HepG2 (cell line): ENCODE data around the gene CD320. TPM values are rescaled to one million over a fixed set of nuclear protein-coding genes. Genes with fewer than 3 reads are reported as not detected.
A peak's percentile ranks its signal among the peaks of the same experiment; 100 is the strongest.

Experiments
- ATF1 ChIP-seq: IDR thresholded peaks from 2 replicates; pipeline ENCODE4 v1.6.1; 2016; ENCODE audit warnings: mild to moderate bottlenecking, control low read depth
- ATF3 ChIP-seq: sonication (generic); formaldehyde crosslinking; IDR thresholded peaks from 2 replicates; pipeline ENCODE4 v1.4.0; 2020; ENCODE audit warnings: missing genetic modification reagents
- GTF2F1 ChIP-seq: fragments of 150-350 bp; IDR thresholded peaks from 2 replicates; pipeline ENCODE4 v1.6.1; 2014; ENCODE audit warnings: low read length
- HNF4G ChIP-seq, 2 experiments: sonication (generic) in 1 of 2; formaldehyde crosslinking in 1 of 2; IDR thresholded peaks; 2 replicates each; pipeline versions ENCODE4 v1.4.0 to v1.6.1; 2011 to 2020; ENCODE audit warnings: borderline replicate concordance in 2 of 2, low read depth in 2 of 2, mild to moderate bottlenecking in 2 of 2, low read length in 1 of 2, missing genetic modification reagents in 1 of 2, moderate library complexity in 1 of 2
- HNRNPL ChIP-seq: fragments of 200-400 bp; formaldehyde crosslinking; IDR thresholded peaks from 2 replicates; pipeline ENCODE4 v1.6.1; 2017; ENCODE audit warnings: mild to moderate bottlenecking, low read depth, low read length
- MAFG ChIP-seq: sonication (generic); formaldehyde crosslinking; IDR thresholded peaks from 2 replicates; pipeline ENCODE4 v1.5.1; 2020; ENCODE audit warnings: mild to moderate bottlenecking, missing genetic modification reagents
- MEIS2 ChIP-seq: sonication (generic); formaldehyde crosslinking; IDR thresholded peaks from 2 replicates; pipeline ENCODE4 v1.9.0; 2021; ENCODE audit warnings: mild to moderate bottlenecking, missing genetic modification reagents
- MIER3 ChIP-seq: IDR thresholded peaks from 2 replicates; pipeline ENCODE4 v1.6.1; 2016; ENCODE audit warnings: missing compliant biosample characterization, borderline replicate concordance
- MTA3 ChIP-seq: sonication (generic); formaldehyde crosslinking; IDR thresholded peaks from 2 replicates; pipeline ENCODE4 v1.4.0; 2020; ENCODE audit warnings: missing genetic modification reagents
- MXD1 ChIP-seq: sonication (generic); formaldehyde crosslinking; IDR thresholded peaks from 2 replicates; pipeline ENCODE4 v1.4.0; 2020; ENCODE audit warnings: mild to moderate bottlenecking, missing genetic modification reagents
- NKX3-1 ChIP-seq: sonication (generic); formaldehyde crosslinking; IDR thresholded peaks from 2 replicates; pipeline ENCODE4 v1.5.0; 2020; ENCODE audit warnings: missing genetic modification reagents
- PBX3 ChIP-seq: sonication (generic); formaldehyde crosslinking; IDR thresholded peaks from 2 replicates; pipeline ENCODE4 v1.8.1; 2023; ENCODE audit warnings: missing genetic modification reagents, inconsistent platforms, borderline replicate concordance
- PITX1 ChIP-seq: sonication (generic); formaldehyde crosslinking; IDR thresholded peaks from 2 replicates; pipeline ENCODE4 v1.5.1; 2020; ENCODE audit warnings: mild to moderate bottlenecking, missing genetic modification reagents
- PREB ChIP-seq: sonication (generic); formaldehyde crosslinking; IDR thresholded peaks from 2 replicates; pipeline ENCODE4 v1.4.0; 2020; ENCODE audit warnings: missing genetic modification reagents
- REXO4 ChIP-seq: sonication (generic); formaldehyde crosslinking; IDR thresholded peaks from 2 replicates; pipeline ENCODE4 v1.8.0; 2022; ENCODE audit warnings: missing genetic modification reagents, mild to moderate bottlenecking, borderline replicate concordance
- SIX4 ChIP-seq: sonication (generic); formaldehyde crosslinking; IDR thresholded peaks from 2 replicates; pipeline ENCODE4 v1.4.0; 2020; ENCODE audit warnings: missing genetic modification reagents
- SMAD1 ChIP-seq: sonication (generic); formaldehyde crosslinking; IDR thresholded peaks from 2 replicates; pipeline ENCODE4 v1.4.0; 2020; ENCODE audit warnings: missing genetic modification reagents, low read depth, mild to moderate bottlenecking, borderline replicate concordance
- THRA ChIP-seq: sonication (generic); formaldehyde crosslinking; IDR thresholded peaks from 2 replicates; pipeline ENCODE4 v1.4.0; 2020; ENCODE audit warnings: missing genetic modification reagents, borderline replicate concordance
- ZFP82 ChIP-seq: sonication (generic); formaldehyde crosslinking; IDR thresholded peaks from 2 replicates; pipeline ENCODE4 v1.5.1; 2020; ENCODE audit warnings: mild to moderate bottlenecking, missing genetic modification reagents, borderline replicate concordance
- ZNF274 ChIP-seq: sonication (generic); formaldehyde crosslinking; IDR thresholded peaks from 2 replicates; pipeline ENCODE4 v1.5.1; 2020; ENCODE audit warnings: mild to moderate bottlenecking, missing genetic modification reagents
- ZNF296 ChIP-seq: sonication (generic); formaldehyde crosslinking; conservative IDR thresholded peaks from 2 replicates; pipeline ENCODE4 v1.5.0; 2020; ENCODE audit warnings: mild to moderate bottlenecking, missing genetic modification reagents
- ZNF317 ChIP-seq: sonication (generic); formaldehyde crosslinking; IDR thresholded peaks from 2 replicates; pipeline ENCODE4 v1.5.0; 2020; ENCODE audit warnings: mild to moderate bottlenecking, missing genetic modification reagents
- ZNF326 ChIP-seq: sonication (generic); formaldehyde crosslinking; IDR thresholded peaks from 2 replicates; pipeline ENCODE4 v1.4.0; 2020; ENCODE audit warnings: missing genetic modification reagents, borderline replicate concordance
- ZNF782 ChIP-seq: sonication (generic); formaldehyde crosslinking; IDR thresholded peaks from 2 replicates; pipeline ENCODE4 v1.4.0; 2020; ENCODE audit warnings: missing genetic modification reagents, mild to moderate bottlenecking, borderline replicate concordance
- ZSCAN31 ChIP-seq: sonication (generic); formaldehyde crosslinking; IDR thresholded peaks from 2 replicates; pipeline ENCODE4 v1.5.0; 2020; ENCODE audit warnings: low read depth, mild to moderate bottlenecking, missing genetic modification reagents
- polyA plus RNA-seq, 8 experiments: library from polyadenylated mRNA; depleted of rRNA in 3 of 8; stranded (reverse) in 7 of 8; unstranded in 1 of 8; fragments of >200 nt; fragmentation: Illumina TruSeq in 4 of 8; extraction: Trizol in 4 of 8; gene quantifications; 2 replicates each; pipeline versions ENCODE4 v1.2.1 to v1.2.3, GENCODE V29; 2011 to 2016; ENCODE audit warnings: low read depth in 4 of 8, missing spikeins in 1 of 8, mixed read lengths in 1 of 8; ENCODE audit not compliant: insufficient read depth in 1 of 8
- total RNA-seq, 5 experiments: library from RNA; depleted of rRNA; stranded (reverse); fragments of >200 nt; fragmentation: Illumina TruSeq; extraction: Trizol; gene quantifications; 2 replicates each; pipeline ENCODE4 v1.2.3, GENCODE V29; 2016; ENCODE audit warnings: low read depth in 1 of 5

CD320 gene
- total and polyA plus RNA-seq, 2 of the 13 experiments (the other 11 are each of a cell fraction or from before 2014, with no cell fraction given): 83.1 to 99.9 TPM

- TF ChIP-seq MXD1 (CRISPR knock-in tag) (peak; percentile 95), ZNF296 (CRISPR knock-in tag) (no peak), ATF1 (CRISPR knock-in tag) (no peak), HNRNPL (no peak), MEIS2 (CRISPR knock-in tag) (peak; percentile 89; the same call in 1 of the 2 replicates), ZNF317 (CRISPR knock-in tag) (peak; percentile 8), SIX4 (CRISPR knock-in tag) (no peak), ZFP82 (CRISPR knock-in tag) (no peak), ZNF782 (CRISPR knock-in tag) (0 out of 2 replicates have a peak, but pooled peaks have one; percentile 48), THRA (CRISPR knock-in tag) (0 out of 2 replicates have a peak, but pooled peaks have one; percentile 36), ZNF274 (CRISPR knock-in tag) (peak; percentile 89), MAFG (no peak), ZNF326 (CRISPR knock-in tag) (no peak; the same call in 1 of the 2 replicates), ATF3 (peak; percentile 34; the same call in 1 of the 2 replicates), HNF4G (IDR thresholded peaks at IDR 0.05; ENCODE audit: borderline replicate concordance, low read depth, low read length) (no peak), HNF4G (CRISPR knock-in tag; IDR thresholded peaks at IDR 0.05; ENCODE audit: borderline replicate concordance, low read depth) (no peak), PITX1 (CRISPR knock-in tag) (peak; percentile 55), ZSCAN31 (peak; percentile 96), MIER3 (CRISPR knock-in tag) (no peak), SMAD1 (no peak; the same call in 1 of the 2 replicates), REXO4 (CRISPR knock-in tag) (peak; percentile 88), PREB (CRISPR knock-in tag) (0 out of 2 replicates have a peak, but pooled peaks have one; percentile 83), MTA3 (no peak), PBX3 (CRISPR knock-in tag) (peak; percentile 92), NKX3-1 (CRISPR knock-in tag) (peak; percentile 74), GTF2F1 (no peak)
Measured at GRCh38 chr19:8307965-8308866, at the start of gene CD320 (continued).
